ENCODE measurements around the gene C2CD4D. TPM values are rescaled to one million over a fixed set of nuclear protein-coding genes. Genes with fewer than 3 reads are reported as not detected.
A peak's percentile ranks its signal among the peaks of the same experiment; 100 is the strongest.
"Not testable (repeated sequence)": the region's sequence is repeated elsewhere in the genome, so short reads cannot be mapped to it uniquely, and the experiment has no call there.

C2CD4D gene
- not detected for total RNA-seq
- under 1 TPM; 0.20 to 0.69 (median 0.60) TPM for polyA plus RNA-seq

DNA sequence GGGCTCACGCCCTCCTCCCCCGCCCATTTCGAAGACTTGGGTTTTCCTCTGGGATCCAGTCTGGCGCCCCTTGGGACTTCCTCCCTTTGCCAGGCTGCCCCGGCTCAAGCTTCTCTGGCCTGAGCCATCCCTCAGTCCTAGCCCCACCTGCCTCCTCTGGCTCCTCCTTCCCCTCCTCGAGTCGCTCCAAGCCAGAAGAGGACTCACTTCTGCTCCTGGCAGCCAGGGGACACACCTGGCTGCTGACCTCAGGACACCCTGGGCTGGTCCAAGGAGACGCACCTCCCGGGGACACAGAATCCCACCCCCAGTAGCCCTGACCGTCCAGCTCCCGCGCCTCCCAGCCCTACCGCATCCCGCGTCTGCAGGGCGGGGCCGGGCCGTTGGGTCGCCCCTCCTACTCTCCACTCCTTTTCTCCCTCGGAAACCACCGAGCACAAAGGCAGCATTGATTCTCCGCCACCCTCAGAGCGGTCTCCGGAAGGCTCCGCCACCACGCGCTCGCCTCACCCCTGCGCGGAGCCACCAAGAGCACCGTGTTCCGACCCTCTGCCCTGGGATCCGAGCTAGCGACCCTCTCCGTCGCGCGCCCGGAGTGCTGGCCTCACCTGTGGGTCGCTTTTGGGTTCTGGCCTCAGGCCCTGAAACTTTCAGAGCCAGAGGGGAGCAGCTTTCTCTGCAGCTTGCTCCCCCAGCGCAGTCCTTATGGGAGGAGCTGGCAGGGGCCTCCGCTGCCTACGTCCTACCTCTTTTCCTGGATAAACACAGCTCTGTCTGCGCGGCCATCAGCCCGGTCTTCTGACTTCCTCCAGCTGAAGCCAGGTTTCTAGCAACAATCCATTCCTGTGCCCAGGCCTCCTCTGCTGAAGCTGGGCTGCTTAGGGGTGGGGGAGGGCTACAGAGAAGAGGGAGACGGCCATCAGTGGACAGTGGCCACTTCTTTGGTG is at the start of gene C2CD4D:
TSS of gene C2CD4D (minus strand) at position 364 of the 947 bp plus-strand sequence. CDS start 831 bp downstream, outside the sequence.
- H3K9me3 ChIP-seq, result no peaks in the 10 kb centered on the region
- peaks cover 30 to 61% (median 36%) of the 10 kb centered on the region in 3 donors for H3K27me3 ChIP-seq
- DNase-seq, result no peak
- H3K36me3 ChIP-seq, result no peaks in the 10 kb centered on the region
- peak within 1 kb of the TSS in 2 of 4 donors; percentile 23 to 48 for H3K27ac ChIP-seq
- H3K4me3 ChIP-seq, result peak within 1 kb of the TSS in 3 of 4 donors; percentile 35 to 56 (median 52)
- 2 to 4% methylated on average over 47 of the region's 47 CpGs for WGBS, 2 donors
- peaks cover 0 to 27% (median 25%) of the 10 kb centered on the region in 4 donors for H3K4me1 ChIP-seq
- intact Hi-C loops (cut with DNase I), result no loop called here
- TF ChIP-seq POLR2AphosphoS5 (IDR thresholded peaks at IDR 0.05) (peak in 1 of 4 donors; percentile 35), POLR2A (IDR thresholded peaks at IDR 0.05) (peak in 1 of 2 donors; percentile 43), EP300 (IDR thresholded peaks at IDR 0.05) (no peak)
- TF ChIP-seq, protein P1, sequence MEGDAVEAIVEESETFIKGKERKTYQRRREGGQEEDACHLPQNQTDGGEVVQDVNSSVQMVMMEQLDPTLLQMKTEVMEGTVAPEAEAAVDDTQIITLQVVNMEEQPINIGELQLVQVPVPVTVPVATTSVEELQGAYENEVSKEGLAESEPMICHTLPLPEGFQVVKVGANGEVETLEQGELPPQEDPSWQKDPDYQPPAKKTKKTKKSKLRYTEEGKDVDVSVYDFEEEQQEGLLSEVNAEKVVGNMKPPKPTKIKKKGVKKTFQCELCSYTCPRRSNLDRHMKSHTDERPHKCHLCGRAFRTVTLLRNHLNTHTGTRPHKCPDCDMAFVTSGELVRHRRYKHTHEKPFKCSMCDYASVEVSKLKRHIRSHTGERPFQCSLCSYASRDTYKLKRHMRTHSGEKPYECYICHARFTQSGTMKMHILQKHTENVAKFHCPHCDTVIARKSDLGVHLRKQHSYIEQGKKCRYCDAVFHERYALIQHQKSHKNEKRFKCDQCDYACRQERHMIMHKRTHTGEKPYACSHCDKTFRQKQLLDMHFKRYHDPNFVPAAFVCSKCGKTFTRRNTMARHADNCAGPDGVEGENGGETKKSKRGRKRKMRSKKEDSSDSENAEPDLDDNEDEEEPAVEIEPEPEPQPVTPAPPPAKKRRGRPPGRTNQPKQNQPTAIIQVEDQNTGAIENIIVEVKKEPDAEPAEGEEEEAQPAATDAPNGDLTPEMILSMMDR (IDR thresholded peaks at IDR 0.05), result no peak

DNA sequence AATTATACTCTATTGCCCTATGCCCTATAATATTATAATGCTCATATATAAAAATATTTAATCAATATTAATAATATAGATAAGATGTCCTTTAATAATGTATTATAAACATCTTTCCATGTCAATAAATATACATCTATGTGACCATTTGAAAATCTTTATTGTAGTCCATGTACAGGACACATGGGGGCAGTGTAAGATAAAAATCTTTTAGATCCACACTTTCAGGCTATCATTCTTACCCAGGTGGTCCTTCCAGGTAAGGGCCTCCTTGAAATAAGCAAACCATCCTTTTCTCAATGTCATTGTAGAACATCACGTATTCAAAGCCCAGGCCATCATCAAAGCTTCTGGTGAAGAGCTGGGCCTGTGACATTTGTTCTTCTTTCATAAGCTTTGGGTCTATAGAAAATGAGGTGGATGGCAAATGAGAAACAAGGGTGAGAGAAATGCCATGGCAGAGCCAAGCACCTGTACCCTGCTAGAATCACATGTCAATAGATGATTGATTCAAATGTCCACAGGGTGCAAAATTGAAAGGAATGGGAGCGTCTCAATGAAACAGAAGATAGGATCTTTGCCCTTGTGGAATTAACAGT is 49.5 kb upstream of the C2CD4D start:
- Histone ChIP-seq H3K4me3 (no peak overlapping the region), H3K9me3 (no peaks in the 10 kb centered on the region), H3K27me3 (no peaks in the 10 kb centered on the region), H3K36me3 (peaks cover 0 to 57% (median 16%) of the 10 kb centered on the region in 4 donors), H3K27ac (no peak overlapping the region), H3K4me1 (no peaks in the 10 kb centered on the region)
- intact Hi-C loops (cut with DNase I), result no loop called here
- WGBS, 2 donors, result 91 to 92% methylated on average over 2 of the region's 2 CpGs
- TF ChIP-seq, protein P1 (IDR thresholded peaks at IDR 0.05), result no peak
- TF ChIP-seq EP300 (IDR thresholded peaks at IDR 0.05), result no peak
- TF ChIP-seq POLR2A (IDR thresholded peaks at IDR 0.05), result no peak
- TF ChIP-seq POLR2AphosphoS5 (IDR thresholded peaks at IDR 0.05), result no peak
- DNase-seq, result no peak

GRCh38 chr1:151887028-151887427 is 47.4 kb upstream of the C2CD4D start:
- Histone ChIP-seq H3K9me3 (no peaks in the 10 kb centered on the region), H3K4me1 (no peaks in the 10 kb centered on the region), H3K27me3 (no peaks in the 10 kb centered on the region), H3K27ac (no peak overlapping the region), H3K36me3 (peaks cover 0 to 39% (median 8%) of the 10 kb centered on the region in 4 donors), H3K4me3 (no peak overlapping the region)
- WGBS, 2 donors, result 67 to 77% methylated on average over 1 of the region's 1 CpG
- TF ChIP-seq POLR2AphosphoS5 (IDR thresholded peaks at IDR 0.05) (no peak), POLR2A (IDR thresholded peaks at IDR 0.05) (no peak), EP300 (IDR thresholded peaks at IDR 0.05) (no peak)
- TF ChIP-seq, protein P1 (IDR thresholded peaks at IDR 0.05), result no peak
- DNase-seq, result no peak
- intact Hi-C loops (cut with DNase I), result no loop called here

DNA sequence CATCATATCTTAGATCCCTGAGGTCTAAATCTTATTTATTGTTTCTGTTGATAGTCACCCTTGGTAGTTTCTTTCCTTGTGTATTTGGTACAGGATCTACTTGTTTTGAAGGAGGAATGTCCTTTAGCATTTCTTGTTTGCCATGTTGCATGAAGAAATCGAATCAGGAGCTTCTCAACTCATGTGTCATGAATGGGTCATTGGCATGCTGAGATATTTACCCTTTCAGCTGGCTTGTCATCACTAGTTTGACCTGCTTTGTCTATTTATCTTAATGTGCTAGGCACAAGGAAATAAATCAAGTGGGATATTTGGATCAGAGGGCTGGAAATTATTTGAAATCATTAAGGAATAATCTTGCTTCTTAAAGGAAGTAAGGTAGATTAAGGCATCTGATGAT is 45.9 kb upstream of the C2CD4D start:
- Histone ChIP-seq H3K27ac (no peak overlapping the region), H3K9me3 (no peaks in the 10 kb centered on the region), H3K36me3 (peaks cover 0 to 30% (median 7%) of the 10 kb centered on the region in 4 donors), H3K4me3 (no peak overlapping the region), H3K4me1 (no peaks in the 10 kb centered on the region), H3K27me3 (no peaks in the 10 kb centered on the region)
- TF ChIP-seq POLR2A (IDR thresholded peaks at IDR 0.05) (no peak), EP300 (IDR thresholded peaks at IDR 0.05) (no peak), POLR2AphosphoS5 (IDR thresholded peaks at IDR 0.05) (no peak)
- TF ChIP-seq, protein P1 (IDR thresholded peaks at IDR 0.05), result no peak
- 86 to 91% methylated on average over 1 of the region's 1 CpG for WGBS, 2 donors
- no peak for DNase-seq
- intact Hi-C loops (cut with DNase I), result no loop called here

DNA sequence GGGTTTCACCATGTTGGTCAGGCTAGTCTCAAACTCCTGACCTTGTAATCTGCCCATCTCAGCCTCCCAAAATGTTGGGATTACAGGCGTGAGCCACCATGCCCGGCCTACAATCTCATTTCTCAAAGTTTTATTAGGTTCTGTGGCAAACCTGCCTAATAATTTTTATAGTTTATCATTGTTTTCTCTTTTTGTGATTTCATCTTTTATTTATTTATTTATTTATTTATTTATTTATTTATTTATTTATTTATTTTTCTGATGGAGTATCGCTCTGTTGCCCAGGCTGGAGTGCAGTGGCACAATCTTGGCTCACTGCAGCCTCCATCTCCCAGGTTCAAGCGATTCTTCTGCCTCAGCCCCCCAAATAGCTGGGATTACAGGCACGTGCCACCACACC is 45.3 kb upstream of the C2CD4D start:
- H3K4me1 ChIP-seq; H3K9me3 ChIP-seq; H3K27ac ChIP-seq; H3K27me3 ChIP-seq; intact Hi-C loops (cut with DNase I); H3K4me3 ChIP-seq; DNase-seq: not testable (repeated sequence)
- H3K36me3 ChIP-seq, result peaks cover 0 to 30% (median 7%) of the 10 kb centered on the region in 4 donors
- WGBS, 2 donors, result 95 to 97% methylated on average over 5 of the region's 5 CpGs

DNA sequence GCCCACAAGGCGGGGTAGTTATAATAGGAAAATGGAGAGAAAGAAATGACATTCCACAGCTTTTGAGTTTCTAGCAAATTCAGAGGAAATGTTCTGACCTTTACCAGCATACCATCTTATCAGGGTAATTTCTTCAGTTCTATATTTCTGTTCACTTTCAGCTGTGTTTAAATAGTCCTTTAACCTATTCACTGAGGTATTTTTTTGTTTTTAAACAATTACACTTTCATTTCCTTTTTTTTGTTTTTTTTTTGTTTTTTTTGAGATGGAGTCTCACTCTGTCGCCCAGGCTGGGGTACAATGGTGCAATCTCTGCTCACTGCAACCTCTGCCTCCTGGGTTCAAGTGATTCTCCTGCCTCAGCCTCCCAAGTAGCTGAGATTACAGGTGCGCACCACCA is 44.8 kb upstream of the C2CD4D start:
- H3K27ac ChIP-seq; H3K9me3 ChIP-seq; DNase-seq; H3K27me3 ChIP-seq; H3K4me1 ChIP-seq; H3K4me3 ChIP-seq; intact Hi-C loops (cut with DNase I): not testable (repeated sequence)
- 88 to 94% methylated on average over 3 of the region's 3 CpGs for WGBS, 2 donors
- H3K36me3 ChIP-seq, result peaks cover 0 to 29% (median 7%) of the 10 kb centered on the region in 4 donors

- H3K27ac ChIP-seq; H3K9me3 ChIP-seq; H3K27me3 ChIP-seq; H3K4me1 ChIP-seq; DNase-seq; intact Hi-C loops (cut with DNase I); H3K4me3 ChIP-seq: not testable (repeated sequence)
- peaks cover 0 to 26% (median 5%) of the 10 kb centered on the region in 4 donors for H3K36me3 ChIP-seq
- WGBS, 2 donors, result 87 to 98% methylated on average over 4 of the region's 4 CpGs
Measured at GRCh38 chr1:151883898-151884297, 44.3 kb upstream of the C2CD4D start.

Data from sigmoid colon (tissue), 7 donors.